Measurements from ENCODE around the gene ZNF488.

- TF ChIP-seq FOXK2 (IDR thresholded peaks at IDR 0.05) (no peak), HCFC1 (IDR thresholded peaks at IDR 0.05; ENCODE audit: low read length) (no peak), JUNB (IDR thresholded peaks at IDR 0.05) (no peak), ATF7 (IDR thresholded peaks at IDR 0.05; ENCODE audit: low read depth) (no peak), STAT1 (conservative IDR thresholded peaks at IDR 0.05) (no peak), SMARCA5 (IDR thresholded peaks at IDR 0.05) (no peak), HDAC2 (IDR thresholded peaks at IDR 0.05) (no peak), EZH2 (IDR thresholded peaks at IDR 0.05; ENCODE audit: borderline replicate concordance, control insufficient read depth, low read depth, low read length) (no peak)
Measured at GRCh38 chr10:47335906-47336305, 48.2 kb downstream of the ZNF488 start.
